ENCODE measurements around the gene ZBTB12. TPM values are rescaled to one million over a fixed set of nuclear protein-coding genes. Genes with fewer than 3 reads are reported as not detected.

Gene ZBTB12
- total and polyA plus RNA-seq, 9 of the 15 experiments (the other 6 are each of a cell fraction or from before 2014, with no cell fraction given): 0.03 to 12.4 (median 5.8) TPM; not detected in 1

- TF ChIP-seq RERE (CRISPR knock-in tag; IDR thresholded peaks at IDR 0.05; ENCODE audit: borderline replicate concordance): no peak
- TF ChIP-seq HDGF (IDR thresholded peaks at IDR 0.05): 0 out of 2 replicates have a peak, but pooled peaks have one; percentile 72
- 0 out of 2 replicates have a peak, but pooled peaks have one; percentile 27 for TF ChIP-seq HMGXB4 (CRISPR knock-in tag; IDR thresholded peaks at IDR 0.05)
- no peak; the same call in 1 of the 2 replicates for TF ChIP-seq JUNB (CRISPR knock-in tag; conservative IDR thresholded peaks at IDR 0.05)
Observed at GRCh38 chr6:31861919-31862343, 40.0 kb downstream of the ZBTB12 start (continued).
